Panc1 (cell line): ENCODE data around the gene ZFC3H1. TPM values are rescaled to one million over a fixed set of nuclear protein-coding genes. Genes with fewer than 3 reads are reported as not detected.

ENCODE experiments used
- ATAC-seq: fragments of 200-7000 bp; cut with Tn5 transposase; 2 replicates; pipeline ENCODE4 v1.9.1; 2020; ENCODE audit warnings: mild to moderate bottlenecking, moderate library complexity
- BruUV-seq: library from RNA; stranded (reverse); fragments of 400-500 nt; replicated peaks from 2 replicates; lab custom pipeline; 2021; lab: Mats Ljungman, UMichigan
- CTCF ChIA-PET: fragments of 300-600 bp; sonication (Branson Sonifier 250); formaldehyde crosslinking; loops from one replicate; lab custom pipeline; 2022; ENCODE audit warnings: antibody characterized with exemption; lab: Charles Lee
- POLR2A ChIA-PET: fragments of 300-600 bp; sonication (Branson Sonifier 250); formaldehyde crosslinking; loops from one replicate; lab custom pipeline; 2022; ENCODE audit warnings: antibody characterized with exemption; lab: Charles Lee
- DNase-seq: peaks from one replicate; pipeline ENCODE4 v3.0.0-alpha.2; 2010; ENCODE audit warnings: low read depth, low spot score
- H3K27ac ChIP-seq: 2 replicates; pipeline ENCODE4 v1.5.1; 2011; ENCODE audit warnings: mild to moderate bottlenecking, low read length, inconsistent platforms
- H3K27me3 ChIP-seq: fragments of 200-500 bp; sonication (Bioruptor generic); 2 replicates; pipeline ENCODE4 v1.6.0; 2014; ENCODE audit warnings: low read length, inconsistent platforms; ENCODE audit not compliant: control insufficient read depth, insufficient read depth
- H3K36me3 ChIP-seq: fragments of 200-500 bp; sonication (Bioruptor generic); 2 replicates; pipeline ENCODE4 v1.5.1; 2014; ENCODE audit warnings: inconsistent platforms, mild to moderate bottlenecking, low read length, moderate library complexity; ENCODE audit not compliant: control insufficient read depth, insufficient read depth
- H3K4me1 ChIP-seq: 2 replicates; pipeline ENCODE4 v1.5.1; 2011; ENCODE audit warnings: inconsistent platforms, mild to moderate bottlenecking, low read length, moderate library complexity; ENCODE audit not compliant: control insufficient read depth, insufficient read depth
- H3K4me3 ChIP-seq, 2 experiments: 2 replicates each; pipeline ENCODE4 v1.5.1; 2011 to 2012; ENCODE audit warnings: low read depth in 2 of 2, low read length in 2 of 2, mild to moderate bottlenecking in 2 of 2, inconsistent platforms in 1 of 2, moderate library complexity in 1 of 2
- H3K9me3 ChIP-seq: fragments of 200-500 bp; sonication (Bioruptor generic); 2 replicates; pipeline ENCODE4 v1.5.1; 2014; ENCODE audit warnings: low read depth, mild to moderate bottlenecking, inconsistent platforms, low read length, moderate library complexity; ENCODE audit not compliant: control insufficient read depth, insufficient read depth
- POLR2AphosphoS5 ChIP-seq: IDR thresholded peaks from 2 replicates; pipeline ENCODE4 v1.6.1; 2012; ENCODE audit warnings: mild to moderate bottlenecking, low read depth, low read length, moderate library complexity
- REST ChIP-seq, 2 experiments: IDR thresholded peaks; 2 replicates each; pipeline ENCODE4 v1.6.1; 2011 to 2012; ENCODE audit warnings: low read depth in 2 of 2, control low read depth in 1 of 2, low read length in 1 of 2, mild to moderate bottlenecking in 1 of 2, moderate library complexity in 1 of 2; ENCODE audit not compliant: insufficient read depth in 1 of 2
- SIN3A ChIP-seq: IDR thresholded peaks from 2 replicates; pipeline ENCODE4 v1.6.1; 2012; ENCODE audit warnings: low read depth, mild to moderate bottlenecking, low read length, moderate library complexity, borderline replicate concordance; ENCODE audit not compliant: insufficient read depth
- TCF7L2 ChIP-seq: IDR thresholded peaks from 2 replicates; pipeline ENCODE4 v1.6.1; 2011; ENCODE audit warnings: mild to moderate bottlenecking, low read depth, low read length, inconsistent platforms
- in situ Hi-C: cut with HindIII; loops from 2 replicates; pipeline ENCODE4 v1.10.0; 2016; ENCODE audit warnings: low sequenced_read_pairs, low pct_unique_long_range_greater_than_20kb
- intact Hi-C: fragments of 100-400 bp; cut with micrococcal nuclease; formaldehyde crosslinking; loops from one replicate; pipeline ENCODE4 v1.10.0; 2022; ENCODE audit not compliant: unreplicated experiment
- total RNA-seq: library from RNA; stranded (reverse); gene quantifications from one replicate; pipeline ENCODE4 v1.2.1, GENCODE V29; 2021; ENCODE audit not compliant: unreplicated experiment
- TF ChIP-seq, protein P1 (sequence below): fragments of 450-650 bp; IDR thresholded peaks from 2 replicates; pipeline ENCODE4 v1.5.1; 2017; ENCODE audit warnings: mild to moderate bottlenecking

The ZFC3H1 gene
- total RNA-seq, 1 experiment from 2014 or later = 38.2 TPM

DNA sequence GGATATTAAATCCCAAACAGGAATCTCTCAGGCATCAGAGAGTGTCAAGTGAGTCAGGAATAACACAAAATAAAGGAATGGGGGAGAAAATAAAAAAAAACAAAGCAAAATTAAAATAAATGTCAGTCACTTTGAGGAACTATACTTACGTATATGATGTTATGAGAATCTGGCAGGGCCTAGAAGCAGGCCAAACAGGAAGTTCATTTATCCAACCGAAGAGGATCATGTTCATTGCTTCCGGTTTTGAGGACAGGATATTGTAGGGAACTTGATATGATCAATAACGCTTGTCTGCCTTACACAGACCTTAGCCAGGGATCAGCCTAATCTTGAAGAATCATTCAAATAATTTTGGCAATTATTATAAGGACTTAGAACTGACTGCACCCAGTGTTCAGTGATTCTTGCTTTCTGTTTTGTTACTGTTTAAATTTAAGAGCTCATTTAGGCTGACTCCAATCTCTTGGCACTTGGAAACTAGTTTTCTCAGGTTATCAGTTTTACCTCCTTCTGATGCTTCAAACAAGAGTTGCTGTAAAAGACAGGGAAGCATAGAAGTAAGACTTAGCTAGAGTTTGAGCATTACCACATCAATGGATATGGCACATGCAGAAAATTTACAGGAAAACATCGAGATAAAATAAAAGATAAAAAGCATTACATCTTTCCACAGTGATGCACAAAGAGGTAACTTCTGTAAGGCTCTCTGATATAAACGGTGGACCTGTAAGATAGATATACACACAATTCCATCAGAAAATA is 53.4 kb downstream of the ZFC3H1 start:
- POLR2A ChIA-PET = no interaction called here
- BruUV-seq = TSS peak; percentile 38
- Histone ChIP-seq H3K36me3 (peaks cover 67% of the 10 kb centered on the region), H3K27ac (no peak overlapping the region), H3K4me3 (no peak overlapping the region), H3K9me3 (no peaks in the 10 kb centered on the region), H3K4me1 (no peaks in the 10 kb centered on the region), H3K27me3 (no peaks in the 10 kb centered on the region)
- ATAC-seq (no peak), DNase-seq (no peak)
- intact Hi-C loops = no loop called here
- TF ChIP-seq POLR2AphosphoS5 (no peak), REST (IDR thresholded peaks at IDR 0.05; ENCODE audit: insufficient read depth in 1 of 2, low read depth in 2 of 2, low read length in 1 of 2) (no peak), TCF7L2 (no peak), SIN3A (no peak)
- TF ChIP-seq, protein P1, sequence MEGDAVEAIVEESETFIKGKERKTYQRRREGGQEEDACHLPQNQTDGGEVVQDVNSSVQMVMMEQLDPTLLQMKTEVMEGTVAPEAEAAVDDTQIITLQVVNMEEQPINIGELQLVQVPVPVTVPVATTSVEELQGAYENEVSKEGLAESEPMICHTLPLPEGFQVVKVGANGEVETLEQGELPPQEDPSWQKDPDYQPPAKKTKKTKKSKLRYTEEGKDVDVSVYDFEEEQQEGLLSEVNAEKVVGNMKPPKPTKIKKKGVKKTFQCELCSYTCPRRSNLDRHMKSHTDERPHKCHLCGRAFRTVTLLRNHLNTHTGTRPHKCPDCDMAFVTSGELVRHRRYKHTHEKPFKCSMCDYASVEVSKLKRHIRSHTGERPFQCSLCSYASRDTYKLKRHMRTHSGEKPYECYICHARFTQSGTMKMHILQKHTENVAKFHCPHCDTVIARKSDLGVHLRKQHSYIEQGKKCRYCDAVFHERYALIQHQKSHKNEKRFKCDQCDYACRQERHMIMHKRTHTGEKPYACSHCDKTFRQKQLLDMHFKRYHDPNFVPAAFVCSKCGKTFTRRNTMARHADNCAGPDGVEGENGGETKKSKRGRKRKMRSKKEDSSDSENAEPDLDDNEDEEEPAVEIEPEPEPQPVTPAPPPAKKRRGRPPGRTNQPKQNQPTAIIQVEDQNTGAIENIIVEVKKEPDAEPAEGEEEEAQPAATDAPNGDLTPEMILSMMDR = no peak
- CTCF ChIA-PET = no interaction called here
- in situ Hi-C loops = no loop called here

DNA sequence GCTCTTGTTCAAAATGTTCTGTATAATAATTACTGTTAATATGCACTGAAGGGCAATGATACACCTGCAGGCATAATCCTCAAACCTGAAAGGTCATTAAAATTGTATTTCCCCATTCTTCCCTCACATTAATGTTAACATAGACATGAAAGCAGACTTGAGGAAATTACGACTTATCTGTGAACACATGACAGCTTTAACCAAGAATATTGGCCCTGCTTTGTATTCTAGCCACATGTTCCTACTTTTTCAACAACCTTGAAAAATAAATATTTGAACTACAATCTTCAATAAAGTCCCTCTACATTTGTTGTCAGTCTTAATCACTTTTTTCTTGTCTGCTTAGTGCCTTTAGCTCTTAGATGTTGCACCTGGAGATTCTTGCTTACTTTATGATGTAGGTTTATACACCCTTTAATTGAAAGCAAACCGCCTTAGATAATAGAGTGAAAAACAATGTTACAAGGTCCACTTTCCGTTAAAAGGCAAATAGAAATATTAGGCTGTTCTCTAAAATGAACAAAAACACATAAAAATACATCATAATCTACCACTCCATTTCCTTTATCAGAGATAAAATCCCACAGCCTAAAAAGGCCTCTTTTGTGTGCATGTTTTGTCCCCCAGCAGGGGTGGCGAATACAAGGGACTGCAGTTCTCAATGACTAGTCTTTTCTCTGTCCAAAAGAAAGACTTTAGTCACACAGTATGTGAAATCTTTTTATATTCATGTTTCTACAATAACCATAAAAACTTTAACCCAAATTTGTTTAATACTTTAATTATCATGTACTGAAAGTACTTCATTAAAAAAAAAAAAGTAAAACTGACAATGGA is 55.9 kb downstream of the ZFC3H1 start:
- H3K27me3 ChIP-seq = no peaks in the 10 kb centered on the region
- no peak overlapping the region for H3K27ac ChIP-seq
- in situ Hi-C loops (no loop called here), intact Hi-C loops (no loop called here)
- ChIA-PET CTCF (interaction anchor here (1.3 kb wide), 1 partner anchor 29 kb away, joined by 4 read pairs; no protein-coding TSS in a partner anchor), POLR2A (no interaction called here)
- no peaks in the 10 kb centered on the region for H3K9me3 ChIP-seq
- H3K36me3 ChIP-seq = peaks cover 44% of the 10 kb centered on the region
- H3K4me1 ChIP-seq = no peaks in the 10 kb centered on the region
- ATAC-seq = no peak
- H3K4me3 ChIP-seq = no peak overlapping the region
- TF ChIP-seq POLR2AphosphoS5 = no peak
- TF ChIP-seq REST (IDR thresholded peaks at IDR 0.05; ENCODE audit: insufficient read depth in 1 of 2, low read depth in 2 of 2, low read length in 1 of 2) = no peak
- no peak for TF ChIP-seq TCF7L2
- TF ChIP-seq SIN3A = no peak
- TF ChIP-seq, protein P1 = no peak
- no peak for DNase-seq
- BruUV-seq = no TSS peak
